ENCODE measurements around the gene FKBP6. TPM values are rescaled to one million over a fixed set of nuclear protein-coding genes. Genes with fewer than 3 reads are reported as not detected.

FKBP6 gene
- total and polyA plus RNA-seq, 2 of the 13 experiments (the other 11 are each of a cell fraction or from before 2014, with no cell fraction given): 0.07 to 0.20 TPM

- TF ChIP-seq DZIP1 (CRISPR knock-in tag; IDR thresholded peaks at IDR 0.05) (no peak), HMGA1 (CRISPR knock-in tag; conservative IDR thresholded peaks at IDR 0.05) (no peak), ZNF577 (CRISPR knock-in tag; IDR thresholded peaks at IDR 0.05; ENCODE audit: borderline replicate concordance, low read depth) (no peak), MIXL1 (CRISPR knock-in tag; IDR thresholded peaks at IDR 0.05) (no peak), ZNF407 (CRISPR knock-in tag; IDR thresholded peaks at IDR 0.05; ENCODE audit: not compliant biosample characterization) (no peak), ZFP91 (CRISPR knock-in tag; IDR thresholded peaks at IDR 0.05; ENCODE audit: borderline replicate concordance) (no peak), HNRNPUL1 (IDR thresholded peaks at IDR 0.05; ENCODE audit: low read depth, low read length) (no peak), TCF7L2 (IDR thresholded peaks at IDR 0.05; ENCODE audit: low read depth, low read length) (no peak), NFE2L2 (IDR thresholded peaks at IDR 0.05; ENCODE audit: low read length) (no peak), ZNF790 (CRISPR knock-in tag; IDR thresholded peaks at IDR 0.05; ENCODE audit: borderline replicate concordance) (no peak), CTCF (CRISPR knock-in tag; IDR thresholded peaks at IDR 0.05) (peak; percentile 42), RFX1 (IDR thresholded peaks at IDR 0.05) (no peak), SSRP1 (CRISPR knock-in tag; IDR thresholded peaks at IDR 0.05) (no peak), HOXD1 (CRISPR knock-in tag; IDR thresholded peaks at IDR 0.05) (no peak), FOXA3 (CRISPR knock-in tag; IDR thresholded peaks at IDR 0.05) (peak; percentile 21; the same call in 1 of the 2 replicates), ZNF263 (CRISPR knock-in tag; IDR thresholded peaks at IDR 0.05) (no peak)
Measured at GRCh38 chr7:73369009-73369408, 41.0 kb downstream of the FKBP6 start (continued).

Data from HepG2 (cell line).